Effector CD8-positive, alpha-beta T cell (primary cell): ENCODE data around the gene HECW1.

Experiments used
- DNase-seq: peaks from one replicate; lab custom pipeline; 2025; lab: John Stamatoyannopoulos, UW

The HECW1 gene

DNA sequence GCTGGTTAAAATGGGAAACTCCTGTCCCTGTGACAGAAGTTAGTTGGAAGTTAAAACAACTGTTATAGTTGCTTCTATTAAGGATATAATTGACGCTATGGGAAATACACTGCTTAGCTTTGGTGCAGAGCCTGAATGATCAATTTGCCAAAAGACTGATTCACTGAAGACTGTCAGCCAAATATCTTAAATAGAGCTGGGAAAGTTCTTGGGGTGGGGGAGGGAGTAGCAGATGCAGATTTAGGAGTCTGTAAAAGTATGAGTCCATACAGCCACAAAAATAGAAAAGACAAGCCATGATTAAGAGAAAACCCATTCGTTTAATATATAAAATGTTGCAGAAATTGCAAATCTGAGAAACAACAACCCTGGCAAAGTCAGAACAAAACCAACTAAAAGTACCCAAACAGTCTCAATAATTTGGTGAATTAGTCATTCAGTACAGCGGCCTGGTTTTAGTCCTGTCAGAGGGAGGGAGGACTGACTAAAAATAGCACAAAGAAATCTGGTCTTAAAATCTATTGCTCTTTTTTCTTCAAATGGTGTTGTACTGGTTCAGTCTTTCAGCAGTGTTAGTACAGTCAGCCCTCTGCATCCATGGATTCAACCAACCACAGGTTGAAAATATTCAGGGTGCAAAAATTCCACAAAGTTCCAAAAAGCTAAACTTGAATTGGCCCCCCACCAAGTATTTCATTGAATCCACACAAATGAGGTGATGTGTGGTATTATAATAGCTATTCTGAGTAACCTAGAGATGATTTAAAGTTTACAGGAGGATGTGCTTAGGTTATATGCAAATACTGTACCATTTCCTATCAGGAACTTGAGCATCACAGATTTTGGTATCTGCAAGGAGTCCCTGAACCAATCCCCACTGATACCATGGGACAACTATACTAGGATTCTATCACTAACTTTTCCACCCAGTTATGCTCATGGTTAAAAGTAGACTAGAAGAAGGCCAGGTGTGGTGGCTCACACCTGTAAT, 500.4 kb downstream of the HECW1 start:
- DNase-seq = no peak
